22Rv1 (cell line): ENCODE measurements around the gene DNLZ.

Experiments
- CTCF ChIP-seq: fragments of 450-650 bp; IDR thresholded peaks from 2 replicates; pipeline ENCODE4 v1.5.1; 2017; ENCODE audit warnings: mild to moderate bottlenecking
- ZFX ChIP-seq: fragments of 450-650 bp; IDR thresholded peaks from 2 replicates; pipeline ENCODE4 v1.6.1; 2017; ENCODE audit warnings: antibody characterized with exemption, borderline replicate concordance

- TF ChIP-seq CTCF (no peak), ZFX (no peak)
Measured at GRCh38 chr9:136328622-136329041, 34.9 kb downstream of the DNLZ start.
